Omental fat pad (tissue), 4 donors: Measurements from ENCODE around the gene AUTS2. TPM values are rescaled to one million over a fixed set of nuclear protein-coding genes. Genes with fewer than 3 reads are reported as not detected.

Source experiments
- ATAC-seq: fragments of 150-250 bp; one replicate; pipeline ENCODE4 v1.9.1; 2016; ENCODE audit warnings: mild to moderate bottlenecking, moderate library complexity; ENCODE audit not compliant: low FRiP score
- DNase-seq: peaks from one replicate; pipeline ENCODE4 v3.0.0-alpha.2; 2019; ENCODE audit warnings: low spot score
- total RNA-seq, 4 donors: library from RNA; depleted of rRNA; stranded (reverse); fragments of >200 nt; gene quantifications; one replicate each; pipeline ENCODE4 v1.1.0, GENCODE V29; 2016
- TF ChIP-seq, protein P1 (sequence below), 3 donors: fragments of 450-650 bp; IDR thresholded peaks; one replicate each; pipeline ENCODE4 v1.5.1; 2016 to 2017; ENCODE audit warnings: antibody characterized with exemption in 3 of 3, mild to moderate bottlenecking in 3 of 3, moderate library complexity in 2 of 3

Gene AUTS2
- total RNA-seq, 4 donors from 2014 or later: 13.2 to 27.0 (median 21.2) TPM

DNA sequence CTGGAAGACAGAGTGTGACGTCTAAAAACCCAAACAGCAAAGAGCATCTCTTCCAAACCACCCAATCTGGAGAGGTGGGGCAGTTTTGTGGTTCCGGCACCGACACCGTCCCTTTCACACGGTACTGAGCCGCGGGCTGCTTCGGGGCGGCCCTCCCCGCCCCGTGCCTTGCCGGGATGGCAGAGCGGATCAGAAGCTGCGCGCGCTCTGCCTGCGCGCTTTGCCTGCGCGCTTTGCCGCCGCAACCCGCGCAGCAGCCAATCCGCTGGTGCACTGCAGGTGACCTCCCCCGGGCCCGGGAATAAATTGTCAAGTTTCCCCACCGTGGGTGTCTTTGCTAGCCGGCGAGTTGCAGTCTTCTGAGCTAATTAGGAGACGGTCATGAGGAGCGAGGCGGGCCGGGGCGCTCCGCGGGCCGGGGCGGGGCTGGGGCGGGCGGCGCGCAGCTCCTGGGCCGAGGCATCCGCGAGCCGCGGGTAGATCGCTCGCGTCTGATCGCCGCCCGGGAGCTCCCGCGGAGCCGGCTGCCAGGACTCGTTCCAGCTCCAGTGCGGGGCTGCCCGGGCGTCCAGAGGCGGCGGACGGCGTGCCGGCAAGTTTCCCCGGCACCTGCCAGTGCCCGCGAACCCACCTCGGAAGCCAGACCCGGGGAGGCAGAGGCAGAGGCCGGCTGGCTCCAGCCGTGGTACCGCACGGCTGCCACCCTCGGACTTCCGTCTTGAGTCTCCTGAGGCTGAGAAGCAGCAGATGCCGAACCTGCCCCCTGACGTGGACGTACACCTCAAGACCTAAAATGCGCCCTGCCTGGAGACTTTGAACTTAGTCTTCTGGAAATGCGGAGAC, 997.7 kb downstream of the AUTS2 start:
- DNase-seq (no peak), ATAC-seq (peak; percentile 65)
- TF ChIP-seq, protein P1, sequence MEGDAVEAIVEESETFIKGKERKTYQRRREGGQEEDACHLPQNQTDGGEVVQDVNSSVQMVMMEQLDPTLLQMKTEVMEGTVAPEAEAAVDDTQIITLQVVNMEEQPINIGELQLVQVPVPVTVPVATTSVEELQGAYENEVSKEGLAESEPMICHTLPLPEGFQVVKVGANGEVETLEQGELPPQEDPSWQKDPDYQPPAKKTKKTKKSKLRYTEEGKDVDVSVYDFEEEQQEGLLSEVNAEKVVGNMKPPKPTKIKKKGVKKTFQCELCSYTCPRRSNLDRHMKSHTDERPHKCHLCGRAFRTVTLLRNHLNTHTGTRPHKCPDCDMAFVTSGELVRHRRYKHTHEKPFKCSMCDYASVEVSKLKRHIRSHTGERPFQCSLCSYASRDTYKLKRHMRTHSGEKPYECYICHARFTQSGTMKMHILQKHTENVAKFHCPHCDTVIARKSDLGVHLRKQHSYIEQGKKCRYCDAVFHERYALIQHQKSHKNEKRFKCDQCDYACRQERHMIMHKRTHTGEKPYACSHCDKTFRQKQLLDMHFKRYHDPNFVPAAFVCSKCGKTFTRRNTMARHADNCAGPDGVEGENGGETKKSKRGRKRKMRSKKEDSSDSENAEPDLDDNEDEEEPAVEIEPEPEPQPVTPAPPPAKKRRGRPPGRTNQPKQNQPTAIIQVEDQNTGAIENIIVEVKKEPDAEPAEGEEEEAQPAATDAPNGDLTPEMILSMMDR (IDR thresholded peaks at IDR 0.05): no peak

DNA sequence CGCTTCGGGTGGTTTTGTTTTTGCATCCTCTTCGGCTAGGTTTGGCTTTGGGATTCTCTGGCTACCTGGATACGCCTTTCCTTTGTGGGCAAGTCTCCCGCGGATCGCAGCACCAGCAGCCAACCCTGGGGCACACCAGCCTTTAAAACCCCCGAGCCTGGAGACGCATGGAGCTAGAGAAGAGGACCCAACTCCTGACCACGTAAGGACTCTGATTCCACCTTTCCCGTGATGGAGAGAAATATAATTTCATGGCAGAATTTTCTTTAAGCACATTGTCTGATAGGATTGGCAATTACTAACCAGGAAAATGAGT, 998.3 kb downstream of the AUTS2 start:
- TF ChIP-seq, protein P1 (IDR thresholded peaks at IDR 0.05): no peak
- DNase-seq (no peak), ATAC-seq (no peak)

DNA sequence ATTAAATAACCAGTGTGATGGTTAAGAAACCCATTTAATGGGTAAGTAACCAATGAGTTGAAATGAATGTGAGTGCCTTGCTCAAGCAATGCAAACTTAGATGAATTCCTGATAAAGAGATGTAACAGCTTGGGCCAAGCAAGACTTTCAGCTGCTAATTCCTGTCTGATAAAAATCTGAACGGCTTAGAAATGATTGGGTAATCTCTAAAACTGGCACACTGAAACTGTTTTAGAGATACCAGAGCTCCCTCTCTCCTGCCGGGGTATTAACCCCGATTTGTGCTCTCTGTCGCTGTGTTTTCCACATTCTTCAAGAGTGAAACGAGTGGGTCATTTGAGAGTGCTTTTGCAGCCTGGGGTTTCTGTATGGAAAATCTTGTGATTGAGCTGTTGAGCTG, 998.8 kb downstream of the AUTS2 start:
- ATAC-seq: no peak
- no peak for DNase-seq
- TF ChIP-seq, protein P1 (IDR thresholded peaks at IDR 0.05): no peak

DNA sequence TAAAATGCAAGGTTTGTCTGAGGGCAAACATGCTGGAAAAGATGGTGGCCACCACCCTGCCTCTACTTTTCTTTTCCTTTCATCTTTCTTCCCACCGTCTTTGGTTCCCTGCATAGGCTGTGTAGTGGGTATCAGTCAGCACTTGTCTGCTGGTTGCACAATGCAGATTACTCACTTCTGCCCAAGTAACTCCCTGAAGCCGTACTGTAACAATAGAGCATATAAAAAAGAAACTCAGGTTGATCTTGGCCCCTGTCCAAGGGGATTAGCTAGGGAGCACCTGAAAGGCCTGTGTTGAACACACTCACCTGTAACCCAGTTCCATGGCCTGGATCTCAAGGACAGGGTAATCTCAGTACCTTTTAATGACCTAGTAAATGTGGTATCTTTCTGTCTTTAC, 1000.7 kb downstream of the AUTS2 start:
- no peak for ATAC-seq
- TF ChIP-seq, protein P1 (IDR thresholded peaks at IDR 0.05): no peak
- no peak for DNase-seq

DNA sequence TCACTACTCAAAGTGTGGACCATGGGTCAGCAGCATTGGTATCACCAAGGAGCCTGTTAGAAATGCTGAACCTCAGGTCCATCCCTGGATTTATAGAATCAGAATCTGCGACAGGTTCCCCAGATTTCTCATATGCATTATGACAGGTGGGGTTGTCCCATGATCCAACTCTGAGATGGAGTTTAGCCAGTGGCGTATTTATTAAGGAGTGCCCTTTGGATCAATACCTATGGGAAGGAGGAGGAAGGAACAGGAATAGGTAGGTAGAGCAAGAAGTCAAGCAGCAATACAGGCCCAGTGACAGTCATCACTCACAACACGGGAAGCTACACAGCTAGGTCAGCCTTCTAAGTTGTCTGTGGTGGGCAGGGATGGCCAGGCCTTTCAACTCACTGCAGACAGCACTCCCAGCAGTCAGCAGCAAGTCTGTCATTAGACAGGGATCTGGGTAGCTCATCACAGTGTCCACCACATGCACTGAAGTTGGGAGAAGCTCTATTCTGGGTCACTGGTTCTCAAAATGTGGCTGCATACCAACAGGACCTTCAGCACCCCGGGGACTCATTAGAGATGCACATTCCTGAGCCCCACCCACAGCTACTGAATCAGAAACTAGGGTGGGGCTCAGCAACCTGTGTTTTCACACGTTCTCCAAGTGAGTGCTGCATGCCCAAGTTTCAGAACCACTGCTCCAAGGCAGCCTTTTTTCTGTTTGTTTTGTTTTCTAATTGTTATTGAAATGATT, 1001.3 kb downstream of the AUTS2 start:
- DNase-seq: no peak
- TF ChIP-seq, protein P1 (IDR thresholded peaks at IDR 0.05): no peak
- ATAC-seq: no peak

DNA sequence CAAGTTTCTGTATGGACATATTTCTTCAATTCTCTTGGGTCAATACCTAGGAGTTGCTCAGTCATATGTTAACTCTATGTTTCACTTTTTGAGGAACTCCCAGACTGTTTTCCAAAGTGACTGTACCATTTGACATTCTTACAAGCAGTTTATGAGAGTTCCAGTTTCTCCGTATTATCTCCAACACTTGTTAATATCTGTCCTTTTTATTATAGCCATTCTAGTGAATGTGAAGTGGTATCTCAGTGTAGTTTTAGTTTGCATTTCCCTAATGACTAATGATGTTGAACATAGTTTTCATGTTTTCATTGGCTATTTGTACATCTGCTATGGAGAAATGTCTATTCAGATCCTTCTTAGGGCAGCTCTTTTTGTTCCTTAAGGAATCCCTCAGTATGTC, 1002.7 kb downstream of the AUTS2 start:
- TF ChIP-seq, protein P1 (IDR thresholded peaks at IDR 0.05): no peak
- DNase-seq: no peak
- no peak for ATAC-seq
